ENCODE results near the gene HEBP2. TPM values are rescaled to one million over a fixed set of nuclear protein-coding genes. Genes with fewer than 3 reads are reported as not detected.

HEBP2 gene
- total RNA-seq, 1 donor from 2014 or later: 6.7 TPM

GRCh38 chr6:138454981-138455706, 51.1 kb downstream of the HEBP2 start:
- DNase-seq (ENCODE audit: low spot score): no peak

GRCh38 chr6:138455746-138456400, 51.9 kb downstream of the HEBP2 start:
- DNase-seq (ENCODE audit: low spot score): peak; percentile 25

GRCh38 chr6:138456401-138456790, 52.4 kb downstream of the HEBP2 start:
- no peak for DNase-seq (ENCODE audit: low spot score)

GRCh38 chr6:138461647-138462046, 57.6 kb downstream of the HEBP2 start:
- DNase-seq (ENCODE audit: low spot score): no peak

GRCh38 chr6:138464085-138464484, 60.1 kb downstream of the HEBP2 start:
- DNase-seq (ENCODE audit: low spot score): no peak

- peak; percentile 28 for DNase-seq (ENCODE audit: low spot score)
Measured at GRCh38 chr6:138465007-138465645, 61.1 kb downstream of the HEBP2 start.

- no peak for DNase-seq (ENCODE audit: low spot score)
Measured at GRCh38 chr6:138467901-138468300, 63.9 kb downstream of the HEBP2 start.

- no peak for DNase-seq (ENCODE audit: low spot score)
Measured at GRCh38 chr6:138468320-138469015, 64.4 kb downstream of the HEBP2 start.

Other genes with a start within 250 kb of the HEBP2 start
- 4.6 TPM for gene ARFGEF3, start 242.3 kb upstream of the HEBP2 start, total RNA-seq (ENCODE audit: insufficient read depth, low replicate concordance)
- gene PBOV1, start 185.7 kb upstream of the HEBP2 start, total RNA-seq (ENCODE audit: insufficient read depth, low replicate concordance): 2.2 TPM
- gene SMIM28, start 26.3 kb upstream of the HEBP2 start, total RNA-seq (ENCODE audit: insufficient read depth, low replicate concordance): not detected
- gene NHSL1, start 95.3 kb downstream of the HEBP2 start, total RNA-seq (ENCODE audit: insufficient read depth, low replicate concordance): 25.8 TPM